Measurements from ENCODE around the gene CKS2.

DNA sequence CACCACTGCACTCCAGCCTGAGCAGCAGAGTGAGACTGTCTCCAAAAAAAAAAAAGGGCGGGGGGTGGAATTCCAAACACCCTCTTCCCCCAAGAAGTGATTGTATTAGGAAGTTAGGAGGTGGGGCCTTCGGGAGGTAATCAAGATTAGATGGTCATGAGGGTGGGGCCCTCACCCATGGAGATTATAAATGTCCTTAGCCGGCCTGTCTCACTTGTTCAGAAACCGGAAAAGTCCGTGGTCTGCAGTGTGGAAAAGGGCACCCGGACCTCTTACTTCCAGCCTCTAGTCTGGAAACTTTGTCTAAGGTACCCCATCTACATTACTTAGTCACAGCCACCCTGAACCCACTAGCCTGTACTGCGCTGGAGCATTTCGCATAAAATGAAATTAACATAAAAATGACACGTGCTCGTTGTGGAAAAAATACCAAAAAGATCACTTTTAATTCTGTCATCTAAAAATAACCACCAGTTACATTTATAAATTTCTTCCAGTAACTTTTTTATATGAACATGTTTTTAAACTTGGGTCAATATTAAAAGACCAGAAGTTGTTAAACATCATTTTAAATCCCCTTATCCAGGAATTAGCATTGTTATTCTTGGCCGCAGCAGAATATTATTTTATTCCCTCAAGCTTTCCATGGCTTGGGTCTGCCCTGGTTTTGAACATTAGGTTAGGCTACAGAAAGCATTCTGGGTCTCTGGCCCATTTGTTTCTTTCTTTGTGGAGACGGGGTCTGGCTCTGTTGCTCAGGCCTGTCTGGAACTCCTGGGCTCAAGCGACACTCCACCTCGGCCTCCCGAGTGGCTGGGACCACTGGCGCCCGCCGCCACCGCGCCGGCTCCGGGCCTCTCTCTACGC lies 1.2 kb upstream of the CKS2 start:
- no peak for TF ChIP-seq CTCF (IDR thresholded peaks at IDR 0.05)
- no peak for TF ChIP-seq POLR2A (IDR thresholded peaks at IDR 0.05)

All from heart left ventricle (tissue), 13 donors.